Parathyroid adenoma (tissue), 2 donors: Measurements from ENCODE around the gene STMND1.

Experiments
- H2AFZ ChIP-seq: fragments of 300-600 bp; sonication (generic); one replicate; pipeline ENCODE4 v1.7.0; 2017; ENCODE audit warnings: antibody characterized with exemption, mild to moderate bottlenecking
- H3K27ac ChIP-seq: fragments of 300-600 bp; sonication (generic); one replicate; pipeline ENCODE4 v1.7.0; 2017
- H3K27me3 ChIP-seq: fragments of 300-600 bp; sonication (generic); one replicate; pipeline ENCODE4 v1.7.0; 2017; ENCODE audit warnings: low read length; ENCODE audit not compliant: control insufficient read depth, insufficient read depth
- H3K36me3 ChIP-seq: fragments of 300-600 bp; sonication (generic); one replicate; pipeline ENCODE4 v1.7.0; 2017; ENCODE audit warnings: low read length; ENCODE audit not compliant: control insufficient read depth, insufficient read depth
- H3K4me1 ChIP-seq: fragments of 300-600 bp; sonication (generic); one replicate; pipeline ENCODE4 v1.7.0; 2017; ENCODE audit warnings: control low read depth
- H3K4me2 ChIP-seq: fragments of 300-600 bp; sonication (generic); one replicate; pipeline ENCODE4 v1.7.0; 2017; ENCODE audit warnings: low read length
- H3K4me3 ChIP-seq: fragments of 300-600 bp; sonication (generic); one replicate; pipeline ENCODE4 v1.7.0; 2017; ENCODE audit warnings: low read depth, low read length
- H3K79me2 ChIP-seq: fragments of 300-600 bp; sonication (generic); one replicate; pipeline ENCODE4 v1.7.0; 2017; ENCODE audit warnings: control low read depth
- H3K9ac ChIP-seq: fragments of 300-600 bp; sonication (generic); one replicate; pipeline ENCODE4 v1.7.0; 2017; ENCODE audit warnings: mild to moderate bottlenecking
- H3K9me3 ChIP-seq: fragments of 300-600 bp; sonication (generic); one replicate; pipeline ENCODE4 v1.7.0; 2017; ENCODE audit warnings: low read length; ENCODE audit not compliant: control insufficient read depth
- CTCF ChIP-seq: fragments of 300-600 bp; sonication (generic); IDR thresholded peaks from one replicate; pipeline ENCODE4 v1.7.0; 2017; ENCODE audit warnings: antibody characterized with exemption, mild to moderate bottlenecking
- donor health status: primary hyperparathyroidism.

Gene STMND1

DNA sequence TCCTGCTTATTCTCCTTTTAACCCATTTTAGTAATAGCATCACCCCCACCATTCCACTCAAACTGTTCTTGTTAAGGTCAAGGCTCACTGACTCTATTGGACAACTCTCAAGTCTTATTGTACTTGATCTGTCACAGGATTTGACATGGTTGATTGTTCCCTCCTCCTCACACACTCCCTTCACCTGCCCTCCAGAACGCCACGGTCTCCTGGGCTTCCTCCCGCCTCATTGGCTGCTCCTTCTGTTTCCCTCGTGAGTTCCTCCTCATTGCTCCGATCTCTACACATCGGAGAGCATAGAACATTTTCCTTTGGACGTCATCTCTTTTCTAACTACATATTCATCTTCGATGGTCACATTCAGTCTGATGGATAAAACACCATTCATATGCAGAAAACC is 55.1 kb downstream of the STMND1 start:
- no peak for TF ChIP-seq CTCF
- Histone ChIP-seq H3K9ac (no peak overlapping the region), H3K4me2 (no peak overlapping the region), H2AFZ (peak overlapping the region; percentile 35), H3K4me3 (no peak overlapping the region), H3K9me3 (peaks cover 6% of the 10 kb centered on the region), H3K4me1 (no peaks in the 10 kb centered on the region), H3K27ac (no peak overlapping the region), H3K79me2 (no peaks in the 10 kb centered on the region), H3K36me3 (no peaks in the 10 kb centered on the region), H3K27me3 (no peaks in the 10 kb centered on the region)

DNA sequence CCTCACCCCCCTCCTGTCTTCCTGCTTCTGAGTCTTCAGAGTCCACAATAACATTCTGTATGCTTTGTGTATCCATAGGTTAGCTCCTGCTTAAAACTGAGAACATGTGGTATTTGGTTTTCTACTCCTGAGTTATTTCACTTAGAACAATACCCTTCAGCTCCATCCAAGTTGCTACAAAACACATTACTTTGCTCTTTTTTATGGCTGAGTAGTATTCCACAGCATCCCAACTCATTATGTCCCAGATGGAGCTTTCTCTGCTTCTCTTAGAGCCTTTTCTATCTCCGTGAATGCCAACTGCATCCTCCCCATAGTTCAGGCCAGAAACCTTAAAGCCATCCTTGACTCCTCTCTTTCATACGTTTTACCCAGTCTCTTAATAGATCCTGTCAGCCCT is 55.8 kb downstream of the STMND1 start:
- Histone ChIP-seq H3K4me3 (no peak overlapping the region), H2AFZ (no peak overlapping the region), H3K4me2 (no peak overlapping the region), H3K9me3 (peaks cover 1% of the 10 kb centered on the region), H3K27ac (no peak overlapping the region), H3K4me1 (no peaks in the 10 kb centered on the region), H3K27me3 (no peaks in the 10 kb centered on the region), H3K79me2 (no peaks in the 10 kb centered on the region), H3K36me3 (no peaks in the 10 kb centered on the region), H3K9ac (no peak overlapping the region)
- no peak for TF ChIP-seq CTCF

DNA sequence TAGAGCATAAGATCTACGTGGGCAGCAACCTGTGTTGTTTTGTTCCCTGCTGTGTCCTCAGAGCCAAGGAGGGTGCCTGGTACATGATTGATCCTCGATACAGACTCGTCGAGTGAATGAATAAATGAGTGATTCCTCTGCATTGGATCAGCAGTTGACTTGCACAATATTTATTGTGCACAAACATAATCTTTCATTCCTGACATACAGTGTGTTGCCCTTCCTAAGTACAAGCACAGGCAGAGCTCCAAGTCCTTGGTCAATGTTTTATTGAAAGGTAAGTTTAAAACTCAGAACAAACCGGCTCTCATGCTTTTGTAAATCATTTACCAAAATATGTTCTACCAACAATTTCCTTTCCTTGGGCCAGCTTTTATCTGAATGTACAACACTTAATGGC is 57.4 kb downstream of the STMND1 start:
- TF ChIP-seq CTCF = no peak
- Histone ChIP-seq H3K36me3 (no peaks in the 10 kb centered on the region), H3K9me3 (no peaks in the 10 kb centered on the region), H3K4me2 (no peak overlapping the region), H3K79me2 (no peaks in the 10 kb centered on the region), H3K9ac (no peak overlapping the region), H3K4me1 (no peaks in the 10 kb centered on the region), H3K4me3 (no peak overlapping the region), H3K27ac (no peak overlapping the region), H2AFZ (no peak overlapping the region), H3K27me3 (no peaks in the 10 kb centered on the region)

DNA sequence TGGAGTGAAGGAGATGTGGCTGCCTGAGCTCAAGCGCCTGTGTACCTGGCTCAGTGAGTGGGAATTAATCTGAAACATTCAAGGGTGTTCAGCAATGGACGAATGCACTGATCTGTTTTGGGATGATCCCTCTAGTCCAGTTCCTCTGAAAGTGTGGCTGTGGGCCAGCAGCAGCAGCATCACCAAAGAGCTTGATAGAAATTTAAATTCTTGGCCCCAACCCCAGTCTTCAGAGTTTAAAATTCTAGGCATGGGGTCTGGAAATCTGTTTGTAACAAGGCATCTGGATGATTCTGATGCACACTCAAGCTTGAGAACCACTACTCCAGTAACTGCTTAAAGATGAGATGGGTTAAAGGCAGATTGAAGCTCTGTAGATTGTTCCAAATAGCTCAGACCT is 59.2 kb downstream of the STMND1 start:
- Histone ChIP-seq H3K4me2 (no peak overlapping the region), H3K9me3 (no peaks in the 10 kb centered on the region), H3K79me2 (no peaks in the 10 kb centered on the region), H3K9ac (no peak overlapping the region), H3K4me3 (no peak overlapping the region), H3K27ac (no peak overlapping the region), H3K27me3 (no peaks in the 10 kb centered on the region), H2AFZ (no peak overlapping the region), H3K36me3 (no peaks in the 10 kb centered on the region), H3K4me1 (no peaks in the 10 kb centered on the region)
- no peak for TF ChIP-seq CTCF

GRCh38 chr6:17165383-17165782 is 63.5 kb downstream of the STMND1 start:
- Histone ChIP-seq H3K9ac (no peak overlapping the region), H3K4me1 (no peaks in the 10 kb centered on the region), H3K4me3 (no peak overlapping the region), H3K9me3 (no peaks in the 10 kb centered on the region), H2AFZ (no peak overlapping the region), H3K4me2 (no peak overlapping the region), H3K27ac (no peak overlapping the region), H3K36me3 (no peaks in the 10 kb centered on the region), H3K79me2 (no peaks in the 10 kb centered on the region), H3K27me3 (no peaks in the 10 kb centered on the region)
- no peak for TF ChIP-seq CTCF
